GM18505 (cell line): Measurements from ENCODE around the gene AP5M1.
"Not testable (repeated sequence)": the region's sequence is repeated elsewhere in the genome, so short reads cannot be mapped to it uniquely, and the experiment has no call there.

ENCODE experiments used
- ATAC-seq: cut with Tn5 transposase; IDR thresholded peaks from one replicate; pipeline ENCODE4 v1.9.1; 2021; ENCODE audit not compliant: unreplicated experiment
- POLR2A ChIP-seq: IDR thresholded peaks from 4 replicates; pipeline ENCODE4 v1.6.1; 2011; ENCODE audit warnings: borderline replicate concordance; ENCODE audit not compliant: insufficient read depth, insufficient read length; ENCODE audit errors: extremely low read depth

The AP5M1 gene

GRCh38 chr14:57302883-57303282 is 34.1 kb downstream of the AP5M1 start:
- ATAC-seq, result no peak
- no peak for TF ChIP-seq POLR2A

- no peak for ATAC-seq
- TF ChIP-seq POLR2A, result no peak
These were observed 45.8 kb downstream of the AP5M1 start for GRCh38 chr14:57314396-57315089.

- no peak for TF ChIP-seq POLR2A
- no peak for ATAC-seq
These were observed 48.6 kb downstream of the AP5M1 start for GRCh38 chr14:57317248-57317833.

GRCh38 chr14:57319636-57320192 is 50.9 kb downstream of the AP5M1 start:
- no peak for ATAC-seq
- TF ChIP-seq POLR2A, result no peak

- TF ChIP-seq POLR2A, result no peak
- no peak for ATAC-seq
These were observed 55.0 kb downstream of the AP5M1 start for GRCh38 chr14:57323721-57324120.

GRCh38 chr14:57326253-57326652 is 57.5 kb downstream of the AP5M1 start:
- peak; percentile 74 for ATAC-seq
- no peak for TF ChIP-seq POLR2A

GRCh38 chr14:57329833-57330232 is 61.1 kb downstream of the AP5M1 start:
- ATAC-seq, result no peak
- no peak for TF ChIP-seq POLR2A

- not testable (repeated sequence) for ATAC-seq
These were observed 63.7 kb downstream of the AP5M1 start for GRCh38 chr14:57332475-57332874.

- ATAC-seq, result not testable (repeated sequence)
These were observed 65.0 kb downstream of the AP5M1 start for GRCh38 chr14:57333726-57334125.

- not testable (repeated sequence) for ATAC-seq
These were observed 75.0 kb downstream of the AP5M1 start for GRCh38 chr14:57343545-57344297.

GRCh38 chr14:57345106-57345505 is 76.3 kb downstream of the AP5M1 start:
- ATAC-seq, result no peak
- TF ChIP-seq POLR2A, result no peak

- no peak for ATAC-seq
- TF ChIP-seq POLR2A, result no peak
These were observed 78.0 kb downstream of the AP5M1 start for GRCh38 chr14:57346741-57347140.
